K562 (cell line): ENCODE results near the gene CRHR1. TPM values are rescaled to one million over a fixed set of nuclear protein-coding genes. Genes with fewer than 3 reads are reported as not detected.

ENCODE experiments used
- ATAC-seq: fragments of 200-7000 bp; cut with Tn5 transposase; 3 replicates; pipeline ENCODE4 v1.9.1; 2020; ENCODE audit warnings: moderate library complexity
- BruUV-seq: library from RNA; stranded (reverse); fragments of 400-500 nt; replicated peaks from 2 replicates; lab custom pipeline; 2021; lab: Mats Ljungman, UMichigan
- CTCF ChIA-PET: fragments of 300-600 bp; formaldehyde crosslinking; extraction: SDS; loops from one replicate; lab custom pipeline; 2021; ENCODE audit warnings: low intra/inter-chr PET ratio; lab: Yijun Ruan, JAX
- POLR2A ChIA-PET: fragments of 300-600, 350-650 bp; sonication (Branson Sonifier 250); formaldehyde crosslinking; extraction: SDS; loops from one replicate; lab custom pipeline; 2021; ENCODE audit warnings: antibody characterized with exemption, inconsistent platforms; lab: Yijun Ruan, JAX
- DNase-seq, 4 experiments: peaks; one replicate each; pipeline versions ENCODE4 v3.0.0 to v3.0.0-alpha.2; 2011 to 2018; ENCODE audit warnings: low spot score in 3 of 4, mixed read lengths in 3 of 4; ENCODE audit errors: extremely low read depth in 1 of 4
- FAIRE-seq: peaks from 2 replicates; lab custom pipeline; 2011; peaks lifted over from hg19 to GRCh38; lab: Jason Lieb, UNC
- H2AFZ ChIP-seq: 2 replicates; pipeline ENCODE4 v1.6.0; 2011; ENCODE audit warnings: low read depth, low read length, control low read depth, inconsistent platforms
- H3K27ac ChIP-seq: fragments of 200-600 bp; 3 replicates; pipeline ENCODE4 v1.8.0; 2011; ENCODE audit warnings: low read depth, mild to moderate bottlenecking, control low read depth, inconsistent platforms, low read length, moderate library complexity, mixed read lengths; ENCODE audit errors: extremely low read depth
- H3K27me3 ChIP-seq, 2 experiments: fragments of 300-600 bp in 1 of 2; 2 replicates in 1 of 2; 3 replicates in 1 of 2; pipeline versions ENCODE4 v1.6.0 to v1.8.0; 2011; ENCODE audit warnings: inconsistent platforms in 2 of 2, low read length in 2 of 2, mild to moderate bottlenecking in 1 of 2, mixed read lengths in 1 of 2, moderate library complexity in 1 of 2; ENCODE audit not compliant: control insufficient read depth in 2 of 2, insufficient read depth in 2 of 2
- H3K36me3 ChIP-seq: fragments of 300-600 bp; 3 replicates; pipeline ENCODE4 v1.8.0; 2011; ENCODE audit warnings: mild to moderate bottlenecking, low read length, inconsistent platforms; ENCODE audit not compliant: control insufficient read depth, insufficient read depth
- H3K4me1 ChIP-seq, 2 experiments: fragments of 200-600 bp in 1 of 2; replicated peaks in 1 of 2; 2 replicates in 1 of 2; 3 replicates in 1 of 2; pipeline versions ENCODE4 v1.5.1 to v1.8.0; 2011; ENCODE audit warnings: inconsistent platforms in 2 of 2, low read length in 2 of 2, mild to moderate bottlenecking in 1 of 2, mixed read lengths in 1 of 2, moderate library complexity in 1 of 2; ENCODE audit not compliant: control insufficient read depth in 2 of 2, insufficient read depth in 2 of 2
- H3K4me2 ChIP-seq: 2 replicates; pipeline ENCODE4 v1.6.1; 2011; ENCODE audit warnings: low read length, control low read depth, inconsistent platforms, mixed read lengths; ENCODE audit not compliant: insufficient read depth
- H3K4me3 ChIP-seq: fragments of 200-600 bp; sonication (generic), shearing (Covaris generic); 2 replicates; pipeline ENCODE4 v1.5.1; 2016; ENCODE audit warnings: control low read depth, inconsistent platforms
- H3K79me2 ChIP-seq: fragments of 200-600 bp; 3 replicates; pipeline ENCODE4 v1.8.0; 2011; ENCODE audit warnings: low read length, inconsistent platforms; ENCODE audit not compliant: control insufficient read depth, insufficient read depth
- H3K9ac ChIP-seq, 2 experiments: 2 replicates each; pipeline versions ENCODE4 v1.6.0 to v1.6.1; 2011; ENCODE audit warnings: low read depth in 2 of 2, low read length in 2 of 2, control low read depth in 1 of 2, inconsistent platforms in 1 of 2, mild to moderate bottlenecking in 1 of 2, mixed read lengths in 1 of 2; ENCODE audit not compliant: insufficient read depth in 1 of 2
- H3K9me1 ChIP-seq: one replicate; pipeline ENCODE4 v1.6.0; 2011; ENCODE audit warnings: inconsistent platforms, mild to moderate bottlenecking, low read length, moderate library complexity; ENCODE audit not compliant: control insufficient read depth, insufficient read depth
- H3K9me3 ChIP-seq: replicated peaks from 2 replicates; pipeline ENCODE4 v1.5.1; 2011; ENCODE audit warnings: low read depth, low read length, inconsistent platforms; ENCODE audit not compliant: control insufficient read depth, insufficient read depth
- H4K20me1 ChIP-seq: replicated peaks from 2 replicates; pipeline ENCODE4 v1.6.1; 2011; ENCODE audit warnings: low read length, inconsistent platforms, mixed read lengths; ENCODE audit not compliant: control insufficient read depth, insufficient read depth
- ARID1B ChIP-seq: fragments of 450-650 bp; IDR thresholded peaks from 2 replicates; pipeline ENCODE4 v1.6.1; 2016; ENCODE audit warnings: antibody characterized with exemption, mild to moderate bottlenecking, inconsistent platforms
- DDX20 ChIP-seq: fragments of 450-650 bp; IDR thresholded peaks from 2 replicates; pipeline ENCODE4 v1.6.1; 2016; ENCODE audit warnings: missing genetic modification characterization, low read depth, mild to moderate bottlenecking, missing compliant biosample characterization, moderate library complexity
- FOXK1 ChIP-seq: sonication (generic); formaldehyde crosslinking; IDR thresholded peaks from 2 replicates; pipeline ENCODE4 v1.8.0; 2022; ENCODE audit warnings: missing genetic modification reagents, mild to moderate bottlenecking, borderline replicate concordance
- ZNF143 ChIP-seq: sonication (generic); formaldehyde crosslinking; IDR thresholded peaks from 2 replicates; pipeline ENCODE4 v1.9.0; 2022; ENCODE audit warnings: mild to moderate bottlenecking, missing genetic modification reagents
- WGBS: fragments of 100-300 bp; shearing (Covaris generic); methylation state at CpG from one replicate; pipeline ENCODE4 v1.1.6; 2016; ENCODE audit warnings: low coverage, mixed read lengths; ENCODE audit not compliant: insufficient coverage; ENCODE audit errors: missing lambda C conversion rate; 5-methylcytosine and 5-hydroxymethylcytosine counted together
- in situ Hi-C: fragments of 300-500 bp; cut with MboI; formaldehyde crosslinking; loops from 4 replicates; pipeline ENCODE4 v1.15.0; 2018; ENCODE audit warnings: inconsistent platforms, mixed read lengths
- intact Hi-C: fragments of 100-400 bp; cut with micrococcal nuclease; formaldehyde crosslinking; loops from 2 replicates; pipeline ENCODE4 v1.14.2; 2022
- polyA plus RNA-seq, 8 experiments: library from polyadenylated mRNA; depleted of rRNA in 4 of 8; stranded (reverse) in 5 of 8; unstranded in 3 of 8; fragments of >200 nt; fragmentation: Nextera tagmentation in 2 of 8; fragmentation: Illumina TruSeq in 1 of 8; extraction: Ambion mirVana in 2 of 8; extraction: Trizol in 1 of 8; gene quantifications; 2 replicates each; pipeline versions ENCODE4 v1.2.1 to v1.2.3, GENCODE V29; 2011 to 2014; ENCODE audit warnings: inconsistent platforms in 1 of 8, missing spikeins in 1 of 8
- total RNA-seq, 7 experiments: library from RNA; depleted of rRNA in 6 of 7; stranded (reverse); fragments of >200 nt in 6 of 7; fragmentation: Illumina TruSeq in 2 of 7; extraction: Trizol in 2 of 7; gene quantifications; 2 replicates each; pipeline versions ENCODE4 v1.2.1 to v1.2.3, GENCODE V29; 2011 to 2021; ENCODE audit warnings: low replicate concordance in 1 of 7
- TF ChIP-seq, protein P1 (sequence below), 3 experiments: IDR thresholded peaks in 2 of 3; conservative IDR thresholded peaks in 1 of 3; 2 replicates each; pipeline ENCODE4 v1.5.1; 2011 to 2012; ENCODE audit warnings: low read length in 3 of 3, mild to moderate bottlenecking in 3 of 3, control low read depth in 2 of 3, improper control_type of control experiment in 1 of 3, inconsistent platforms in 1 of 3, low read depth in 1 of 3, mixed read lengths in 1 of 3, moderate library complexity in 1 of 3; ENCODE audit not compliant: insufficient read depth in 2 of 3

The CRHR1 gene
- total and polyA plus RNA-seq, 9 of the 15 experiments (the other 6 are each of a cell fraction or from before 2014, with no cell fraction given): 0.05 TPM; not detected in 8

- POLR2A ChIA-PET: interaction anchor here (0.8 to 1.4 kb wide), 2 partner anchors 8 to 193 kb away, joined by 3 to 5 read pairs; no protein-coding TSS in a partner anchor
- H3K27ac ChIP-seq: no peak overlapping the region
- no peaks in the 10 kb centered on the region for H3K79me2 ChIP-seq
- in situ Hi-C loops (loop anchor here (25.0 kb wide), 1 partner anchor 416 kb away; no protein-coding TSS in a partner anchor), intact Hi-C loops (no loop called here)
- H3K9me3 ChIP-seq: no peaks in the 10 kb centered on the region
- no peak overlapping the region for H2AFZ ChIP-seq
- no peak for DNase-seq
- ATAC-seq: no peak
- no peaks in the 10 kb centered on the region for H3K9me1 ChIP-seq
- H3K4me3 ChIP-seq: no peak overlapping the region
- H3K4me2 ChIP-seq: no peak overlapping the region
- WGBS: under 1% methylated on average over 15 of the region's 15 CpGs
- no TSS peak for BruUV-seq
- H4K20me1 ChIP-seq: peaks cover 9% of the 10 kb centered on the region; the same call in 1 of the 2 replicates
- peaks cover 0 to 4% of the 10 kb centered on the region in 2 experiments; a peak in 2 of 5 replicates for H3K4me1 ChIP-seq
- no peaks in the 10 kb centered on the region for H3K36me3 ChIP-seq
- CTCF ChIA-PET: no interaction called here
- no peak for TF ChIP-seq DDX20 (tag)
- no peak for TF ChIP-seq ARID1B
- TF ChIP-seq FOXK1 (CRISPR knock-in tag): no peak
- no peak for TF ChIP-seq ZNF143
- TF ChIP-seq, protein P1, sequence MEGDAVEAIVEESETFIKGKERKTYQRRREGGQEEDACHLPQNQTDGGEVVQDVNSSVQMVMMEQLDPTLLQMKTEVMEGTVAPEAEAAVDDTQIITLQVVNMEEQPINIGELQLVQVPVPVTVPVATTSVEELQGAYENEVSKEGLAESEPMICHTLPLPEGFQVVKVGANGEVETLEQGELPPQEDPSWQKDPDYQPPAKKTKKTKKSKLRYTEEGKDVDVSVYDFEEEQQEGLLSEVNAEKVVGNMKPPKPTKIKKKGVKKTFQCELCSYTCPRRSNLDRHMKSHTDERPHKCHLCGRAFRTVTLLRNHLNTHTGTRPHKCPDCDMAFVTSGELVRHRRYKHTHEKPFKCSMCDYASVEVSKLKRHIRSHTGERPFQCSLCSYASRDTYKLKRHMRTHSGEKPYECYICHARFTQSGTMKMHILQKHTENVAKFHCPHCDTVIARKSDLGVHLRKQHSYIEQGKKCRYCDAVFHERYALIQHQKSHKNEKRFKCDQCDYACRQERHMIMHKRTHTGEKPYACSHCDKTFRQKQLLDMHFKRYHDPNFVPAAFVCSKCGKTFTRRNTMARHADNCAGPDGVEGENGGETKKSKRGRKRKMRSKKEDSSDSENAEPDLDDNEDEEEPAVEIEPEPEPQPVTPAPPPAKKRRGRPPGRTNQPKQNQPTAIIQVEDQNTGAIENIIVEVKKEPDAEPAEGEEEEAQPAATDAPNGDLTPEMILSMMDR (IDR thresholded peaks at IDR 0.05 in 2 of 3, conservative IDR thresholded peaks at IDR 0.05 in 1 of 3; ENCODE audit: insufficient read depth in 2 of 3, low read depth in 1 of 3, low read length in 3 of 3): 0 out of 6 replicates have a peak, but pooled peaks of 1 of the 3 experiments have one; percentile 1
- H3K27me3 ChIP-seq: peaks cover 13 to 74% of the 10 kb centered on the region in 2 experiments; a peak in 4 of 5 replicates
- no peak overlapping the region for H3K9ac ChIP-seq
- no peak for FAIRE-seq
Measured at GRCh38 chr17:45828582-45829133, 44.5 kb downstream of the CRHR1 start.
